Stomach (tissue), 9 donors: ENCODE data around the gene CES5A. TPM values are rescaled to one million over a fixed set of nuclear protein-coding genes. Genes with fewer than 3 reads are reported as not detected.
"Not testable (repeated sequence)": the region's sequence is repeated elsewhere in the genome, so short reads cannot be mapped to it uniquely, and the experiment has no call there.

Experiments used
- DNase-seq, 2 donors: peaks; one replicate each; pipeline versions ENCODE4 v3.0.0 to v3.0.0-alpha.2; 2013 to 2019
- H3K27ac ChIP-seq, 5 donors: fragments of 200-600 bp in 4 of 5; sonication (generic) in 4 of 5; one replicate each; pipeline ENCODE4 v1.5.1; 2013 to 2019; ENCODE audit warnings: mild to moderate bottlenecking in 1 of 5, moderate library complexity in 1 of 5
- H3K27me3 ChIP-seq, 3 donors: fragments of 200-600 bp; sonication (generic); one replicate each; pipeline ENCODE4 v1.5.1; 2017 to 2019; ENCODE audit warnings: mixed run types in 1 of 3
- H3K36me3 ChIP-seq, 4 donors: fragments of 200-600 bp; sonication (generic); 1 replicate in 3 of 4; 2 replicates in 1 of 4; pipeline ENCODE4 v1.5.1; 2016 to 2019
- H3K4me1 ChIP-seq, 4 donors: fragments of 200-600 bp; sonication (generic); one replicate each; pipeline ENCODE4 v1.5.1; 2016 to 2019
- H3K4me3 ChIP-seq, 4 donors: fragments of 200-600 bp; sonication (generic) in 3 of 4; one replicate each; pipeline ENCODE4 v1.5.1; 2016 to 2019; ENCODE audit warnings: mild to moderate bottlenecking in 1 of 4
- H3K9me3 ChIP-seq, 4 donors: fragments of 200-600 bp; sonication (generic); one replicate each; pipeline ENCODE4 v1.5.1; 2016 to 2019
- CTCF ChIP-seq, 7 experiments: fragments of 450-650 bp in 4 of 7; fragments of 200-600 bp in 3 of 7; sonication (generic) in 3 of 7; IDR thresholded peaks; one replicate each; pipeline ENCODE4 v1.5.1; 2016 to 2019; ENCODE audit warnings: antibody characterized with exemption in 7 of 7, control low read depth in 2 of 7, mild to moderate bottlenecking in 1 of 7
- EP300 ChIP-seq: sonication (generic); formaldehyde crosslinking; IDR thresholded peaks from one replicate; pipeline ENCODE4 v1.6.1; 2017; ENCODE audit warnings: antibody characterized with exemption
- POLR2A ChIP-seq, 4 donors: fragments of 450-650 bp; IDR thresholded peaks; one replicate each; pipeline ENCODE4 v1.6.1; 2016; ENCODE audit warnings: antibody characterized with exemption in 4 of 4, control low read depth in 2 of 4, mild to moderate bottlenecking in 1 of 4, moderate library complexity in 1 of 4
- POLR2AphosphoS5 ChIP-seq, 3 donors: sonication (generic); formaldehyde crosslinking; IDR thresholded peaks; one replicate each; pipeline ENCODE4 v1.6.1; 2016; ENCODE audit warnings: antibody characterized with exemption in 3 of 3
- WGBS, 5 donors: extraction: QIAGEN DNeasy Blood & Tissue Kit in 3 of 5; methylation state at CpG; one replicate each; pipeline versions ENCODE4 v1.1.5 to v1.1.7; 2013 to 2018; 5-methylcytosine and 5-hydroxymethylcytosine counted together
- intact Hi-C: fragments of 100-400 bp; cut with DNase I; formaldehyde crosslinking; loops from one replicate; pipeline ENCODE4 v1.15.1; 2023; ENCODE audit warnings: low total_unique reads
- polyA plus RNA-seq, 3 donors: library from polyadenylated mRNA; stranded (reverse); fragments of 200-250 nt; gene quantifications; one replicate each; pipeline ENCODE4 v1.2.3, GENCODE V29; 2013
- total RNA-seq, 5 donors: library from RNA; depleted of rRNA; stranded (reverse); fragments of >200 nt; gene quantifications; one replicate each; pipeline versions ENCODE4 v1.1.0 to v1.2.3, GENCODE V29; 2014 to 2016
- donor health status: healthy with polysubstance abuse.
- donor health status: Bipolar disorder and iron deficiency.
- donor health status: healthy.

The CES5A gene
- total and polyA plus RNA-seq, 8 donors, result not detected

- intact Hi-C loops, result no loop called here
- Histone ChIP-seq H3K9me3 (peaks cover 0 to 5% (median 2%) of the 10 kb centered on the region in 4 donors), H3K27ac (no peak overlapping the region), H3K4me1 (no peaks in the 10 kb centered on the region), H3K36me3 (no peaks in the 10 kb centered on the region), H3K4me3 (no peak overlapping the region), H3K27me3 (peaks cover 0 to 5% (median 0%) of the 10 kb centered on the region in 3 donors)
- TF ChIP-seq POLR2A (IDR thresholded peaks at IDR 0.05) (no peak), CTCF (IDR thresholded peaks at IDR 0.05) (no peak), EP300 (no peak), POLR2AphosphoS5 (IDR thresholded peaks at IDR 0.05) (no peak)
- no peak for DNase-seq
- WGBS, 5 donors, result 41 to 60% (median 54%) methylated on average over 6 of the region's 6 CpGs
Measured at GRCh38 chr16:55914383-55914782, 39.2 kb upstream of the CES5A start.

- peaks cover 0 to 5% (median 2%) of the 10 kb centered on the region in 4 donors for H3K9me3 ChIP-seq
- DNase-seq, result peak in 1 of 2 donors; percentile 43
- H3K4me1 ChIP-seq, result no peaks in the 10 kb centered on the region
- intact Hi-C loops, result no loop called here
- WGBS, 5 donors, result 17 to 57% (median 33%) methylated on average over 2 of the region's 2 CpGs
- no peak overlapping the region for H3K4me3 ChIP-seq
- H3K27me3 ChIP-seq, result no peaks in the 10 kb centered on the region
- no peak for TF ChIP-seq POLR2AphosphoS5 (IDR thresholded peaks at IDR 0.05)
- TF ChIP-seq CTCF (IDR thresholded peaks at IDR 0.05), result no peak
- TF ChIP-seq POLR2A (IDR thresholded peaks at IDR 0.05), result no peak
- no peak for TF ChIP-seq EP300
- H3K27ac ChIP-seq, result no peak overlapping the region
- no peaks in the 10 kb centered on the region for H3K36me3 ChIP-seq
Measured at GRCh38 chr16:55913716-55914115, 38.5 kb upstream of the CES5A start.

GRCh38 chr16:55913121-55913520, 37.9 kb upstream of the CES5A start:
- H3K27ac ChIP-seq, DNase-seq, H3K36me3 ChIP-seq, H3K9me3 ChIP-seq, H3K27me3 ChIP-seq, H3K4me1 ChIP-seq, H3K4me3 ChIP-seq, intact Hi-C loops: not testable (repeated sequence)
- 19 to 64% (median 34%) methylated on average over 2 of the region's 2 CpGs for WGBS, 5 donors

GRCh38 chr16:55912022-55912421, 36.8 kb upstream of the CES5A start:
- WGBS, 5 donors, result 62 to 86% (median 80%) methylated on average over 9 of the region's 9 CpGs
- peak in 1 of 2 donors; percentile 49 for DNase-seq
- intact Hi-C loops, result no loop called here

More at GRCh38 chr16:55912022-55912421, 36.8 kb upstream of the CES5A start:
- TF ChIP-seq CTCF (IDR thresholded peaks at IDR 0.05) (no peak), EP300 (no peak), POLR2A (IDR thresholded peaks at IDR 0.05) (no peak), POLR2AphosphoS5 (IDR thresholded peaks at IDR 0.05) (no peak)
- no peak overlapping the region for H3K27ac ChIP-seq
- no peaks in the 10 kb centered on the region for H3K4me1 ChIP-seq
- H3K36me3 ChIP-seq, result no peaks in the 10 kb centered on the region
- no peaks in the 10 kb centered on the region for H3K27me3 ChIP-seq
- H3K4me3 ChIP-seq, result no peak overlapping the region
- H3K9me3 ChIP-seq, result peaks cover 0 to 5% (median 2%) of the 10 kb centered on the region in 4 donors
